Liver (tissue), 9 donors: ENCODE results near the gene MINAR2. TPM values are rescaled to one million over a fixed set of nuclear protein-coding genes. Genes with fewer than 3 reads are reported as not detected.

ENCODE experiments used
- DNase-seq: peaks from one replicate; pipeline ENCODE4 v3.0.0-alpha.2; 2017; ENCODE audit warnings: low spot score
- H3K27ac ChIP-seq, 2 donors: one replicate each; pipeline ENCODE4 v1.7.0; 2013; ENCODE audit warnings: inconsistent platforms in 2 of 2, low read length in 2 of 2, control low read depth in 1 of 2, low read depth in 1 of 2, mild to moderate bottlenecking in 1 of 2
- H3K27me3 ChIP-seq, 4 donors: one replicate each; pipeline versions ENCODE4 v1.6.1 to v1.7.0; 2013; ENCODE audit warnings: low read length in 3 of 4, inconsistent platforms in 1 of 4, mild to moderate bottlenecking in 1 of 4, moderate library complexity in 1 of 4; ENCODE audit not compliant: control insufficient read depth in 4 of 4, insufficient read depth in 4 of 4
- H3K36me3 ChIP-seq, 4 donors: one replicate each; pipeline versions ENCODE4 v1.6.1 to v1.7.0; 2013; ENCODE audit warnings: low read length in 3 of 4, mild to moderate bottlenecking in 3 of 4, low read depth in 1 of 4, moderate library complexity in 1 of 4; ENCODE audit not compliant: control insufficient read depth in 4 of 4, insufficient read depth in 3 of 4
- H3K4me1 ChIP-seq, 4 donors: one replicate each; pipeline versions ENCODE4 v1.6.1 to v1.7.0; 2013; ENCODE audit warnings: low read length in 3 of 4, mild to moderate bottlenecking in 3 of 4, moderate library complexity in 1 of 4; ENCODE audit not compliant: control insufficient read depth in 4 of 4, insufficient read depth in 4 of 4
- H3K4me3 ChIP-seq, 3 donors: one replicate each; pipeline versions ENCODE4 v1.6.1 to v1.7.0; 2013; ENCODE audit warnings: low read length in 3 of 3, control low read depth in 1 of 3, low read depth in 1 of 3, mild to moderate bottlenecking in 1 of 3
- H3K9ac ChIP-seq, 2 donors: one replicate each; pipeline ENCODE4 v1.7.0; 2013; ENCODE audit warnings: low read length in 2 of 2, mild to moderate bottlenecking in 2 of 2, moderate library complexity in 2 of 2, control low read depth in 1 of 2, low read depth in 1 of 2
- H3K9me3 ChIP-seq, 4 donors: one replicate each; pipeline versions ENCODE4 v1.6.1 to v1.7.0; 2013; ENCODE audit warnings: low read length in 3 of 4; ENCODE audit not compliant: control insufficient read depth in 4 of 4
- ATF3 ChIP-seq: IDR thresholded peaks from 2 replicates; pipeline ENCODE4 v1.6.1; 2016; ENCODE audit warnings: antibody characterized with exemption
- EGR1 ChIP-seq, 2 donors: IDR thresholded peaks; 2 replicates each; pipeline ENCODE4 v1.6.1; 2016 to 2018; ENCODE audit warnings: antibody characterized with exemption in 2 of 2, low read depth in 2 of 2
- FOXA1 ChIP-seq: IDR thresholded peaks from 2 replicates; pipeline ENCODE4 v1.6.1; 2016; ENCODE audit warnings: antibody characterized with exemption
- FOXA2 ChIP-seq: IDR thresholded peaks from 2 replicates; pipeline ENCODE4 v1.6.1; 2016; ENCODE audit warnings: antibody characterized with exemption
- HNF4A ChIP-seq, 2 donors: conservative IDR thresholded peaks; 2 replicates each; pipeline ENCODE4 v1.6.1; 2016; ENCODE audit warnings: antibody characterized with exemption in 2 of 2, mild to moderate bottlenecking in 2 of 2
- HNF4G ChIP-seq: IDR thresholded peaks from 2 replicates; pipeline ENCODE4 v1.6.1; 2016; ENCODE audit warnings: antibody characterized with exemption
- MAX ChIP-seq: IDR thresholded peaks from 2 replicates; pipeline ENCODE4 v1.6.1; 2016; ENCODE audit warnings: antibody characterized with exemption
- NR2F2 ChIP-seq: IDR thresholded peaks from 2 replicates; pipeline ENCODE4 v1.6.1; 2016; ENCODE audit warnings: antibody characterized with exemption
- RAD21 ChIP-seq, 2 donors: IDR thresholded peaks; 2 replicates each; pipeline ENCODE4 v1.6.1; 2016; ENCODE audit warnings: antibody characterized with exemption in 2 of 2, mild to moderate bottlenecking in 2 of 2
- REST ChIP-seq: IDR thresholded peaks from 2 replicates; pipeline ENCODE4 v1.6.1; 2016; ENCODE audit warnings: antibody characterized with exemption, mild to moderate bottlenecking
- SP1 ChIP-seq: IDR thresholded peaks from 2 replicates; pipeline ENCODE4 v1.6.1; 2018; ENCODE audit warnings: antibody characterized with exemption, mild to moderate bottlenecking
- YY1 ChIP-seq: IDR thresholded peaks from 2 replicates; pipeline ENCODE4 v1.6.1; 2016; ENCODE audit warnings: antibody characterized with exemption, mild to moderate bottlenecking
- WGBS: extraction: QIAGEN DNeasy Blood & Tissue Kit; methylation state at CpG from one replicate; pipeline ENCODE4 v1.1.7; 2013; 5-methylcytosine and 5-hydroxymethylcytosine counted together
- polyA plus RNA-seq, 2 donors: library from polyadenylated mRNA; stranded (reverse) in 1 of 2; unstranded in 1 of 2; fragments of 200-250 nt in 1 of 2; fragments of >200 nt in 1 of 2; fragmentation: Nextera tagmentation in 1 of 2; extraction: Ambion mirVana in 1 of 2; gene quantifications; one replicate each; pipeline versions ENCODE4 v1.2.1 to v1.2.3, GENCODE V29; 2013 to 2015
- total RNA-seq, 2 donors: library from RNA; depleted of rRNA; stranded (reverse); fragments of >200 nt; gene quantifications; one replicate each; pipeline ENCODE4 v1.2.3, GENCODE V29; 2014
- TF ChIP-seq, protein P1 (sequence below): fragments of 150-350 bp; IDR thresholded peaks from 2 replicates; pipeline ENCODE4 v1.5.1; 2017; ENCODE audit warnings: improper control_type of control experiment, low read depth, low read length; ENCODE audit not compliant: missing input control
- donor health status: healthy.
- donor health status: healthy.
- donor health status: healthy.
- donor health status: healthy.
- donor health status: healthy.

The MINAR2 gene
- total and polyA plus RNA-seq, 4 donors = not detected

DNA sequence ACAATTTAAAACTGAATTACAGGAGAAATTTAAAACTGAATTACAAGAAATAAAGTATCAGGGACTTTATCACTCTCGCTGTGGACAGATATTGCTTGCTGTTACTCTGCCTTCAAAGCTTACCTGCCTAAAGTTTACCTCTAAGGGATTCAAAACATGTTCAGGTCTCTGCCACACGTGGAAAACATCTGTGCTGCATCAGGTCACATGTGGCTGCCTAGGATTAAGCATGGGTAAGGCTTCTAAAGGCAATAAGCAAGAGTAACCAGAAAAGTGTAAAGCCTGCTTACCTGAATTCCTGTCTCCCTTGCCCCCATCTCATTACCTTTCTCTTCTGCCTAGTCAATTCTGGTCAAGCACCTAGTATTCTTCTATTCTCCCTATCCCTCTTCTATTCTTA lies 18.9 kb downstream of the MINAR2 start (continued):
- TF ChIP-seq RAD21 (IDR thresholded peaks at IDR 0.05) = no peak

GRCh38 chr5:129767927-129768380 lies 20.1 kb downstream of the MINAR2 start:
- Histone ChIP-seq H3K9ac (no peak overlapping the region), H3K27me3 (no peaks in the 10 kb centered on the region), H3K9me3 (no peaks in the 10 kb centered on the region), H3K4me1 (no peaks in the 10 kb centered on the region), H3K27ac (no peak overlapping the region), H3K4me3 (no peak overlapping the region), H3K36me3 (no peaks in the 10 kb centered on the region)
- peak; percentile 96 to 97 for TF ChIP-seq RAD21 (IDR thresholded peaks at IDR 0.05)
- TF ChIP-seq HNF4G = no peak
- peak; percentile 75 for TF ChIP-seq YY1
- TF ChIP-seq, protein P1, sequence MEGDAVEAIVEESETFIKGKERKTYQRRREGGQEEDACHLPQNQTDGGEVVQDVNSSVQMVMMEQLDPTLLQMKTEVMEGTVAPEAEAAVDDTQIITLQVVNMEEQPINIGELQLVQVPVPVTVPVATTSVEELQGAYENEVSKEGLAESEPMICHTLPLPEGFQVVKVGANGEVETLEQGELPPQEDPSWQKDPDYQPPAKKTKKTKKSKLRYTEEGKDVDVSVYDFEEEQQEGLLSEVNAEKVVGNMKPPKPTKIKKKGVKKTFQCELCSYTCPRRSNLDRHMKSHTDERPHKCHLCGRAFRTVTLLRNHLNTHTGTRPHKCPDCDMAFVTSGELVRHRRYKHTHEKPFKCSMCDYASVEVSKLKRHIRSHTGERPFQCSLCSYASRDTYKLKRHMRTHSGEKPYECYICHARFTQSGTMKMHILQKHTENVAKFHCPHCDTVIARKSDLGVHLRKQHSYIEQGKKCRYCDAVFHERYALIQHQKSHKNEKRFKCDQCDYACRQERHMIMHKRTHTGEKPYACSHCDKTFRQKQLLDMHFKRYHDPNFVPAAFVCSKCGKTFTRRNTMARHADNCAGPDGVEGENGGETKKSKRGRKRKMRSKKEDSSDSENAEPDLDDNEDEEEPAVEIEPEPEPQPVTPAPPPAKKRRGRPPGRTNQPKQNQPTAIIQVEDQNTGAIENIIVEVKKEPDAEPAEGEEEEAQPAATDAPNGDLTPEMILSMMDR = peak; percentile 99
- peak; percentile 61 for DNase-seq
- WGBS = 0% methylated on average over 3 of the region's 3 CpGs

DNA sequence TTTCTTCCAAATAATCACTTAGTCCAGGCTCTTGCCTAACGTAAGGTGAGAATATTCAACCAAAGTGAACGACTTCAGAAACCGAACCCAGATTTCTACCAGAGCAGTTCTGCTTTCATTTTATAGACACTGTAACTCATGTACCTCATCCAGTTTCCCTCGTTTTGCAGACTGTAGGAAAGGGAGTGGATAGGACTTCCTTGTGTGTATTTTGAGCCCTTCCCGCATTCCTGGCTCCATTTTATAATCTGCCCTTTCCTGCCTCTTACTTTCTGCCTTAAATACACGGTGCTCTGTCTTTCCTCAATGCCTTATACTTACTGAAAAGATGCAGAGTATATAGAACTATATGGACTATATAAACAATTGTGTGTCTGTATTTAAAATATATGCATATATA lies 20.8 kb downstream of the MINAR2 start:
- DNase-seq = no peak
- Histone ChIP-seq H3K4me1 (no peaks in the 10 kb centered on the region), H3K36me3 (no peaks in the 10 kb centered on the region), H3K9ac (no peak overlapping the region), H3K4me3 (no peak overlapping the region), H3K9me3 (no peaks in the 10 kb centered on the region), H3K27me3 (no peaks in the 10 kb centered on the region), H3K27ac (no peak overlapping the region)
- TF ChIP-seq RAD21 (IDR thresholded peaks at IDR 0.05) = no peak
- no peak for TF ChIP-seq EGR1 (IDR thresholded peaks at IDR 0.05; ENCODE audit: low read depth in 2 of 2)
- TF ChIP-seq HNF4G = no peak
- TF ChIP-seq SP1 = no peak
- no peak for TF ChIP-seq MAX
- 69% methylated on average over 6 of the region's 6 CpGs for WGBS

- TF ChIP-seq YY1 (no peak), REST (no peak), NR2F2 (no peak), FOXA2 (no peak), EGR1 (IDR thresholded peaks at IDR 0.05; ENCODE audit: low read depth in 2 of 2) (no peak), FOXA1 (no peak), HNF4G (no peak), MAX (no peak), HNF4A (conservative IDR thresholded peaks at IDR 0.05) (no peak), RAD21 (IDR thresholded peaks at IDR 0.05) (no peak), ATF3 (no peak)
- TF ChIP-seq, protein P1 = no peak
- 69% methylated on average over 5 of the region's 5 CpGs for WGBS
- Histone ChIP-seq H3K27me3 (no peaks in the 10 kb centered on the region), H3K4me1 (no peaks in the 10 kb centered on the region), H3K9ac (no peak overlapping the region), H3K9me3 (no peaks in the 10 kb centered on the region), H3K27ac (no peak overlapping the region), H3K4me3 (no peak overlapping the region), H3K36me3 (no peaks in the 10 kb centered on the region)
- no peak for DNase-seq
These were observed 22.3 kb downstream of the MINAR2 start for GRCh38 chr5:129770024-129770820.
